Stimulated activated CD8-positive, alpha-beta memory T cell treated with anti-CD3 and anti-CD28 coated beads, Interleukin-15, amount 100 ng/mL, for 1 hour (primary cell): Measurements from ENCODE around the gene RAPGEF4.

Experiments
- DNase-seq: peaks from one replicate; pipeline ENCODE4 v3.0.0-alpha.2; 2020; ENCODE audit warnings: low read depth

The RAPGEF4 gene

GRCh38 chr2:172999641-173000386 lies 264.2 kb downstream of the RAPGEF4 start:
- DNase-seq: no peak

- no peak for DNase-seq
These were observed 266.3 kb downstream of the RAPGEF4 start for GRCh38 chr2:173001664-173002604.

- no peak for DNase-seq
These were observed 267.3 kb downstream of the RAPGEF4 start for GRCh38 chr2:173002751-173003541.

GRCh38 chr2:173008786-173009185 lies 273.1 kb downstream of the RAPGEF4 start:
- DNase-seq: no peak

- DNase-seq: no peak
These were observed 274.6 kb downstream of the RAPGEF4 start for GRCh38 chr2:173010233-173010632.

GRCh38 chr2:173016451-173016850 lies 280.8 kb downstream of the RAPGEF4 start:
- DNase-seq: no peak

GRCh38 chr2:173017646-173018420 lies 282.2 kb downstream of the RAPGEF4 start:
- no peak for DNase-seq

- DNase-seq: no peak
These were observed 284.1 kb downstream of the RAPGEF4 start for GRCh38 chr2:173019755-173020154.

- DNase-seq: no peak
These were observed 286.3 kb downstream of the RAPGEF4 start for GRCh38 chr2:173021939-173022371.

- no peak for DNase-seq
These were observed 288.1 kb downstream of the RAPGEF4 start for GRCh38 chr2:173023718-173024117.

- no peak for DNase-seq
These were observed 290.8 kb downstream of the RAPGEF4 start for GRCh38 chr2:173026479-173026878.

GRCh38 chr2:173027181-173028128 lies 291.8 kb downstream of the RAPGEF4 start:
- peak; percentile 63 for DNase-seq

- no peak for DNase-seq
These were observed 292.5 kb downstream of the RAPGEF4 start for GRCh38 chr2:173028141-173028540.

- DNase-seq: no peak
These were observed 293.0 kb downstream of the RAPGEF4 start for GRCh38 chr2:173028671-173029070.

GRCh38 chr2:173030561-173031490 lies 295.2 kb downstream of the RAPGEF4 start:
- DNase-seq: no peak

GRCh38 chr2:173032032-173032431 lies 296.4 kb downstream of the RAPGEF4 start:
- no peak for DNase-seq

GRCh38 chr2:173033084-173033483 lies 297.4 kb downstream of the RAPGEF4 start:
- no peak for DNase-seq

GRCh38 chr2:173034143-173034542 lies 298.5 kb downstream of the RAPGEF4 start:
- no peak for DNase-seq
